Natural killer cell (primary cell): ENCODE data around the gene MEFV. TPM values are rescaled to one million over a fixed set of nuclear protein-coding genes. Genes with fewer than 3 reads are reported as not detected.
A peak's percentile ranks its signal among the peaks of the same experiment; 100 is the strongest.

Experiments used
- ATAC-seq, 3 donors: fragments of 150-1000 bp in 2 of 3; fragments of 200-7000 bp in 1 of 3; cut with Tn5 transposase; 1 replicate in 1 of 3; 2 replicates in 2 of 3; pipeline ENCODE4 v1.10.0; 2021; ENCODE audit warnings: mild to moderate bottlenecking in 2 of 3, moderate library complexity in 2 of 3
- DNase-seq, 2 donors: peaks; one replicate each; pipeline versions ENCODE4 v3.0.0 to v3.0.0-alpha.2; 2013 to 2021; ENCODE audit warnings: mixed read lengths in 1 of 2
- H3K27ac ChIP-seq: one replicate; pipeline ENCODE4 v1.5.1; 2013; ENCODE audit warnings: mild to moderate bottlenecking, low read length
- H3K27me3 ChIP-seq: one replicate; pipeline ENCODE4 v1.6.1; 2013; ENCODE audit warnings: low read length; ENCODE audit not compliant: control insufficient read depth, insufficient read depth
- H3K36me3 ChIP-seq: one replicate; pipeline ENCODE4 v1.6.1; 2013; ENCODE audit warnings: low read length; ENCODE audit not compliant: control insufficient read depth, insufficient read depth
- H3K4me1 ChIP-seq: one replicate; pipeline ENCODE4 v1.6.1; 2013; ENCODE audit warnings: low read length; ENCODE audit not compliant: control insufficient read depth, insufficient read depth
- H3K4me3 ChIP-seq: one replicate; pipeline ENCODE4 v1.5.1; 2013; ENCODE audit warnings: low read length
- H3K9me3 ChIP-seq: one replicate; pipeline ENCODE4 v1.6.1; 2013; ENCODE audit warnings: low read length; ENCODE audit not compliant: control insufficient read depth, insufficient read depth
- H3K27ac Mint-ChIP-seq, 2 donors: one replicate each; pipeline ENCODE4 v1.8.0; 2022; ENCODE audit warnings: mild to moderate bottlenecking in 2 of 2, mixed read lengths in 2 of 2, moderate library complexity in 1 of 2
- H3K27me3 Mint-ChIP-seq, 2 donors: one replicate each; pipeline ENCODE4 v1.8.0; 2022; ENCODE audit warnings: low read depth in 2 of 2, mixed read lengths in 2 of 2
- H3K36me3 Mint-ChIP-seq: one replicate; pipeline ENCODE4 v1.8.0; 2022; ENCODE audit warnings: mixed read lengths
- H3K4me1 Mint-ChIP-seq, 2 donors: one replicate each; pipeline ENCODE4 v1.8.0; 2022; ENCODE audit warnings: mixed read lengths in 2 of 2
- H3K4me3 Mint-ChIP-seq: one replicate; pipeline ENCODE4 v1.8.0; 2022; ENCODE audit warnings: mild to moderate bottlenecking, moderate library complexity, mixed read lengths
- H3K9me3 Mint-ChIP-seq, 2 donors: one replicate each; pipeline ENCODE4 v1.8.0; 2022; ENCODE audit warnings: mixed read lengths in 2 of 2
- CTCF ChIP-seq: fragments of 200-600 bp; IDR thresholded peaks from one replicate; pipeline ENCODE4 v1.8.0; 2022; ENCODE audit warnings: antibody characterized with exemption
- WGBS: methylation state at CpG from one replicate; pipeline ENCODE4 v1.1.7; 2013; ENCODE audit warnings: missing lambda C conversion rate; ENCODE audit not compliant: insufficient coverage; 5-methylcytosine and 5-hydroxymethylcytosine counted together
- intact Hi-C: fragments of 100-400 bp; cut with micrococcal nuclease; formaldehyde crosslinking; loops from one replicate; pipeline ENCODE4 v1.14.2; 2022
- total RNA-seq, 4 donors: library from RNA; stranded (reverse); fragments of 120-200 nt in 1 of 4; gene quantifications; one replicate each; pipeline versions ENCODE4 v1.2.3 to v1.2.4, GENCODE V29; 2013 to 2022

MEFV gene
- total RNA-seq, 3 donors from 2014 or later (not counting 1 experiment from before 2014, with no cell fraction given) = 2.4 to 6.2 (median 5.4) TPM

GRCh38 chr16:3241761-3242160 lies 14.7 kb downstream of the MEFV start:
- H3K27me3 Mint-ChIP-seq = peaks cover 13 to 26% of the 10 kb centered on the region in 2 donors
- no peak overlapping the region for H3K27ac Mint-ChIP-seq
- intact Hi-C loops = no loop called here
- H3K4me3 Mint-ChIP-seq = no peak overlapping the region
- no peak overlapping the region for H3K4me3 ChIP-seq
- H3K9me3 ChIP-seq = no peaks in the 10 kb centered on the region
- ATAC-seq (no peak), DNase-seq (no peak)
- no peaks in the 10 kb centered on the region for H3K36me3 ChIP-seq
- 72% methylated on average over 5 of the region's 5 CpGs for WGBS
- no peaks in the 10 kb centered on the region for H3K4me1 ChIP-seq
- H3K36me3 Mint-ChIP-seq = no peaks in the 10 kb centered on the region
- H3K9me3 Mint-ChIP-seq = no peaks in the 10 kb centered on the region
- no peak for TF ChIP-seq CTCF
- H3K27ac ChIP-seq = no peak overlapping the region
- H3K27me3 ChIP-seq = no peaks in the 10 kb centered on the region
- H3K4me1 Mint-ChIP-seq = no peaks in the 10 kb centered on the region

- Histone ChIP-seq H3K4me1 (peaks cover 18% of the 10 kb centered on the region), H3K27me3 (no peaks in the 10 kb centered on the region), H3K9me3 (no peaks in the 10 kb centered on the region), H3K27ac (peak overlapping the region; percentile 5), H3K36me3 (peaks cover 22% of the 10 kb centered on the region), H3K4me3 (no peak overlapping the region)
- Mint-ChIP-seq H3K4me3 (peak overlapping the region; percentile 88), H3K4me1 (peaks cover 27 to 29% of the 10 kb centered on the region in 2 donors), H3K27ac (peak overlapping the region; percentile 69 to 76), H3K9me3 (no peaks in the 10 kb centered on the region), H3K36me3 (peaks cover 14% of the 10 kb centered on the region), H3K27me3 (peaks cover 0 to 4% of the 10 kb centered on the region in 2 donors)
- no peak for TF ChIP-seq CTCF
- ATAC-seq = no peak
- WGBS = 74% methylated on average over 25 of the region's 29 CpGs
- peak in 1 of 2 donors; percentile 75 for DNase-seq
- intact Hi-C loops = loop anchor here (1.0 kb wide), 1 partner anchor 47 kb away; the partner anchor contains the start of gene ZNF263
Measured at GRCh38 chr16:3235856-3236669, 20.4 kb downstream of the MEFV start.

- Histone ChIP-seq H3K4me1 (peaks cover 18% of the 10 kb centered on the region), H3K27me3 (no peaks in the 10 kb centered on the region), H3K27ac (peak within 1 kb of the TSS; percentile 98), H3K4me3 (peak within 1 kb of the TSS; percentile 97), H3K9me3 (peaks cover under 1% of the 10 kb centered on the region), H3K36me3 (peaks cover 32% of the 10 kb centered on the region)
- peak; percentile 90 to 97 for DNase-seq
- Mint-ChIP-seq H3K36me3 (peaks cover 25% of the 10 kb centered on the region), H3K27me3 (peaks cover 0 to under 1% of the 10 kb centered on the region in 2 donors), H3K27ac (peak within 1 kb of the TSS; percentile 94), H3K4me3 (peak within 1 kb of the TSS; percentile 92), H3K9me3 (peaks cover 0 to 1% of the 10 kb centered on the region in 2 donors), H3K4me1 (peaks cover 29 to 34% of the 10 kb centered on the region in 2 donors)
- TF ChIP-seq CTCF = no peak
- ATAC-seq = peak; percentile 92 to 95 (median 93)
- intact Hi-C loops = loop anchor here (1.0 kb wide), 1 partner anchor 48 kb away; the partner anchor contains the start of gene ZNF263
- WGBS = under 1% methylated on average over 47 of the region's 59 CpGs
Measured at GRCh38 chr16:3234857-3235561, 21.4 kb downstream of the MEFV start, which contains the start of gene ZNF200. TSS of gene ZNF200 (minus strand) at chr16:3235158. CDS start at chr16:3233755, 1,403 bp downstream.
